CD4-positive, alpha-beta T cell treated with Interleukin-4 for 4 hours (primary cell): ENCODE data around the gene BCAP31.
"Not testable (repeated sequence)": the region's sequence is repeated elsewhere in the genome, so short reads cannot be mapped to it uniquely, and the experiment has no call there.

Experiments used
- DNase-seq: peaks from one replicate; pipeline ENCODE4 v3.0.0-alpha.2; 2020

BCAP31 gene

GRCh38 chrX:153707406-153707805 lies 16.8 kb downstream of the BCAP31 start:
- DNase-seq, result no peak

DNA sequence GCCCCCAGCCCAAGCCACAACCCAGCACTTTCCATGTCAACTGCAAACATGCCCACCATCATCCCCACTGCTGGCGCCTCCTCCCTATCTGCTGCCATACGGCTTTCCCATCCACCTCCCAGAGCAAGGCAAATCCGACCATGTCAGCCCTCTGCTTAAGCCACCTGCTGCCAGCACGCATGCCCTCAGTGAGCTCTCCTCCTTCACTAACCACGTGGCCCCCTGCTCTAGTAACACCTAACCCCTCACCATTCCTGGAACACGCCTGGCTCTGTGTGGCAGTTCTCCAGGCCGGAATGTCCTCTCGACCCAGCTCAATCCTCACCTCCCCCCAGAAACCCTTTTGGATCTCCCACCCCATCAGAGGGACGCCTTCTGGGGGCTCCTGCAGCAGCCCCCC lies 17.4 kb downstream of the BCAP31 start:
- DNase-seq, result no peak

- DNase-seq, result not testable (repeated sequence)
Observed at GRCh38 chrX:153705403-153706060, 18.7 kb downstream of the BCAP31 start.

DNA sequence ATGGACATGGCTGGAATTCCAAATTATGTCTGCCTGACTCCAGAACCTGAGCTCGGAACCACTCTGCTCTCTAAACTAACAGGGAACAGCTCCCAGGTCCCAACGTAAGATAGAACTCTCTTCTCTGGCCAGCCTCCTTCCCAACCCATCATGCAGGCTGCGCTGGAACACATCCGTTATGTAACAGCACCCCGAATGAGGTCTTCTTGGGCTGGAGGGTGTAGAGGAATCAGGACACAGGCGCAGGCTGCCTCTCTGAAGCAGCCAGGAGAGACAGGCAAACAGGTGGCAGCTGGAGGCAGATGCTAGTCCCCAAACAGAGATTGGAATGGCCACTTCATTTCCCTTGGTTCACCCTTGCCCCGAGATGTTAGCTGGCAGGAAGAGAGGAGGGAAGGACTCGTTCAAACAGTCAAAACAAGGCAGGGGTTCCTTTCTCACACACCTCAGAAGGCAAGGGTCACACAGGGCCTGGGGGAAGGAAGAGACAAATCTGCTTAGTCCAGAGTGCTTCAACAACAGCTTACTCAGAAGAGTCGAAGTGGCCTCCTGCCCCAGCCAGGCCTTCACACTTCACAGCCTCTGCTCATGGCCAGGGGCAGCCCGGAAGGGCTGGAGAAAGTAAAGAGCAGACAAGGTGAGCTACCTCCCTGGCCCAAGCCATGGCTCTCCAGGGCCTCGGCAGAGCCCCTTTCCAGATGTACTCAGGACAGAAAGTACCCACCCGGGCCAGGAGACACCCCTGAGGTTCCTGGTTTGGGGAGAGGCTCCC lies 19.4 kb downstream of the BCAP31 start:
- not testable (repeated sequence) for DNase-seq

- DNase-seq, result no peak
Observed at GRCh38 chrX:153704021-153704526, 20.1 kb downstream of the BCAP31 start.

DNA sequence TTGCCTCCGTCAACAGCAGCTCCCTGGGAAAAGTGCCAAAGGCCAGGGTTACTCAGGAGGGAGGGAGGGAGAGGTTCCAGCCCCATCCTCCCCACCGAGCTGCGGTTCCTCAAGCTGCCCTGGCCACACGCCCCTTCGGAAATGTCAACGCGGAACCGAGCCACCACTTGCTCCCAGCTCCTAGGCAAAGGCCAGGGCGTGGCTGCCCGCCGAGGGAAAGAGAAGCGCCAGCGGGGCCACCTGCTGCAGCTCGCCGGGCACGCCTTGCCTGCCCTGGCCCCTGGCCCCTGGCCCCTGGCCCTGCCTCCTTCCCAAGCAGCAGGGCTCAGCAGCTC lies 21.2 kb downstream of the BCAP31 start:
- no peak for DNase-seq

DNA sequence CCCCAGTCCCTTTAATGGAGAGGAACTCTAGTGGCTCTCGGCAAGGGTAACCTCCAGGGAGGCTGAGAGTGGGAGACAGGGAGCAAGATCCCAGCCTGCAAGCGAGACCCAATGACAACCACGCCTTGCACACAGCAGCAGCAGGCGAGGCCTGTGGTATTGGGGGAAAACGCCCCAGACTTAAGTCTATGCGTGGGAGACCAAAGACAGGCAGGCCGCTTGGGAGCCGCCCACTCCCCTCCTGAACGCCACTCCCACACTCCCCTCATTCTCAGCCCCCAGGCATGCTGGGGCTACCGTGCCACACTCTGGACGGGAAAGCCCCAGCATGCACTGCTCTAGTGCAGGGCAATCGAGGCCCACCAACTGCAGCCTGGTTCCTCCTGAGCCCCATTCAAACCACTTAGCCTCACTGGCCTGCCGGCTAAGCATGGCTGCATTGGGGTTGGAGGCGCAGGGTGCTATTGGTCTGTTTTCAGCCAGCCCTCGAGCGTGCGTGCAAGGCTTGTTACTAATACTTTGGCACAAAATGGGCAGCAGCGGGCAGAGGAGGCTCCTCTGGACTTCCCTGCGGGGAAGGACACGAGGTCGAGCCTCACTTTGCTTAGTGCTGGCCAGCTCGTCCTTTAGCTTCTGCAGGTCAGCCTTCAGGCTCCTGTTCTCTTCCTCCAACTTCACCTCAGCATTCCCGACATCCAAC lies 21.7 kb downstream of the BCAP31 start:
- DNase-seq, result no peak

DNA sequence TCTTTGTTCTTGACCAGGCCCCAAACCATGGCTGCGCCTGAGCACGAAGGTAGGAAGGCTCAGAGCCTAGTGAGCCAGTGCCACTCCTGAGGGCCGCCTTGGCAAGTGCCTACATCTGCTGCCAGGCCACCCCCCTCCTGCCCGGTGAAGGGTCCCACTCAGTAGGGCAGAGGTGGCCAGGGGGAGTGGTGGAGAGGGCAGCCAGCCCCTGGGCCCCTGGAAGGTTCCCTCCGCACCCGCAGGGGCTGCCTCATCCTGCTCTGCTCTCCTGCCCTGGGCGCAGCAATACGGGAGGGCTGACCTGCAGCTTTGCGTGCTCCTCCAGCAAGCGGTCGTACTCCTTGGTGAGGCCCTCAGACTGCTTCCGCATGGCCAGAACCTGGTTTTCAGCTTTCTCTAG lies 22.5 kb downstream of the BCAP31 start:
- no peak for DNase-seq

DNA sequence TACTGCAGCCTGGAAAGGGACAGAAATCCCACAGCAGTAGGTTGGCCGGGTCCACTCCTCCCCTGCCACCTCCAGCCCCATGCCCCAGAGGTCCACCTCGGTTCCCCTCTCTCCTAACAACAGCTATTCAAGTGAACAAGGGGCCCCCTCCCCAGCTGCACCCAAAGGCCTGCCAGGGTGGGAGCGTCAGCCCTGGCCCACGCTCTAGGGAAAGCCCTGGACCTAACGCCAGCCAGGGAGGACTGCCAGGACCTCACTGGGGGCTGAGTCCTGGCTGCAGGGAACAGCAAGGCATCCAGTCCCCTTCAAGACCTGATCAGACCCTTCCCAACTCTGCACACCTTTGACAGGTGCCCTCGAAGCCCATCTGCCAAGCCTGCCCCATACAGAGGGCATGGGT lies 23.2 kb downstream of the BCAP31 start:
- no peak for DNase-seq

DNA sequence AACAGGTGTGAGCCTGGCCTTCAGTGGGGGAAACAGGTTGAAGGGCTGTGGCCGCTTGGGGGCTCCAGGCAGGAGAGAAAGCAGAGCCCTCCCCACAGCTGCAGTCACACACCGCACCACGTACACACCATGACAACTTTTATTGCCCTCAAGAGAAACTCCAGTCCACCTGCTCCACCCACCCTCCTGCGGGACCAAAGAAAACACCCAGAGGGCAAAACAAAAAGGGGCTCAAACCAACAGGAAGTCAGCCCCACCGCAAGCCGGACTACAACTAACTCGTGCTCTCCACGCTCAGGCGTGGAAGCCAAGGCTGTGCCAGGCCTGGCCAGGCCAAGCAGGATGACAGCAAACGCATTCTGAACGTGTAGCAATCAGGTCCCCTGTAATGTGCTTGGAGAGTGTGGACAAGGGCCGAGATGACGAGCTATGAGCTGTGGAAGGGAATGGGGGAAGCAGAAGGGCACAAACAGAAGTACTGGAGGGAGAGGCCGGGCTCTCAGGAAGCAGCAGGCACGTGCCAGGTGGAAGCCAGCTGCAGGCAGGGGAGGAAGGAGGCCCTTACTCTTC lies 23.7 kb downstream of the BCAP31 start:
- DNase-seq, result no peak

DNA sequence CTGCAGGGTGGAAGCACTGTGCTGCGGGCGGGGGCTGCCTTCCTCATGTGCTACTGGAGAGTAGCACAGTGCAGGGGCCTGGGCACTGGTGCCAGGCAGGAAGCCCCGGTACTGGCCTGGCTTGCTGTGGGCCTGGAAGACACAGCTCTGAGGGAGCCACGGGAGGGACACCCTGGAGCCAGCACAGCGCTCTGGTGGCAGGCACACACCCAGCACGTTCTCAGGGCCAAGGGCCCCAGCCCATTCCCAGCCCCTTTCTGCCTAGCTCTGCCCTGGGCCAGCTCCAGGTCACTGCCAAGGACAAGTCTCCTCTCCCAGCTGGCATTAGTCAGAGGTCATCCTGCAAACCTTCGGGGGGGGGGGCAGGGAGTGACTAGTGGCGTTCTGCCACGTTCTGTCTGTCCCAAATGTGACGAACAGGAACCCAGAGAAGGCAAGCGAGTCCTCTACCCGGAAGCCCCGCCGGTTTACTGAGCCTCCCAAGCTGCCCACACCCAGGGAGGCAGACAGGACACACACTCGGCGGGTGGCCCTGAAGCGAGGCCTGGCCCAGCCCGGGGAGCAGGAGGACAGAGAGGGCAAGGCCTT lies 24.3 kb downstream of the BCAP31 start:
- DNase-seq, result not testable (repeated sequence)

GRCh38 chrX:153699210-153699783 lies 24.9 kb downstream of the BCAP31 start:
- not testable (repeated sequence) for DNase-seq

DNA sequence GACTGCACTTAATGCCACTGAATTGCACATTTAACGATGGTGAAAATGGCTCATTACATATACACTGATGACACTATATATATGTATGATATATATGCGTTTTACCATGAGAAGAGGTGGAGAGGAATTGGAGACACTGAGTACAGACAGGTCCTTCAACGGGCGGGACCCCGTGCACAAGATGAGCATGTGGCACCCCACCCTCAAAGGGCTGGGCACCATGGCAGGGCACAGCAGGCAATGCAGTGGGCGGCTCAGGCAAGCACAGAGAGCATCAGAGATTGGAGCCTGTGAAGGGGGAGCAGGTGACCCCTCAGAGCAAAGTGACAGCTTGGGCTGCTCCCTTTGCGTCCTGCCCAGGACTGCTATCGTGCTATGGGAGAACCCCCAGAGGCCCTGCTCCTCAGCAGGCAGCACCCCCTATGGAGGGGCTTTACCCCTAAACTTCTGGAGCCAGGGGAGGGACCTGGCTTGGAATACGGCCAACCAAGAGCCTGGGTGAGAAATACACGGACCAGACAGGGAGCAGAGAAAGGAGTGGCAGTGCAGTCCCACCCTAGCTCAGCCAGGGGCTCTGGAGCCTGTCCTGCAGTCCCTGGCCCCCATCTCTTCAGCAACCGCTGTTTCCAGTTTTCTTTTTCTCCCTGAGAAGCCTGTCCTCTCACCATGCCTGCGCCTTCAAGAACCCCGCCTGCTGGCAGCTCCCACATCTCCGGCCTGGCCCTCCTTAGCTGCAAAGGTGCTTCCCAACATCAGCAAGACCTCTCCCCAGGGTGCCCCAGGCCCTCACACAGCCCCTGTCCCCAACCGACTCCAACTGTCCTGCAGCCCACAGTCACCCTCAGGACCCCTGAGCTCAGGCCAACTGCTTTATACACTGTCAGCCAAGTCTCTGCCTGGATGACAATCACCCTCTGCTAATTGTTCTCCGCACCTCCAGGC lies 26.0 kb downstream of the BCAP31 start:
- no peak for DNase-seq

DNA sequence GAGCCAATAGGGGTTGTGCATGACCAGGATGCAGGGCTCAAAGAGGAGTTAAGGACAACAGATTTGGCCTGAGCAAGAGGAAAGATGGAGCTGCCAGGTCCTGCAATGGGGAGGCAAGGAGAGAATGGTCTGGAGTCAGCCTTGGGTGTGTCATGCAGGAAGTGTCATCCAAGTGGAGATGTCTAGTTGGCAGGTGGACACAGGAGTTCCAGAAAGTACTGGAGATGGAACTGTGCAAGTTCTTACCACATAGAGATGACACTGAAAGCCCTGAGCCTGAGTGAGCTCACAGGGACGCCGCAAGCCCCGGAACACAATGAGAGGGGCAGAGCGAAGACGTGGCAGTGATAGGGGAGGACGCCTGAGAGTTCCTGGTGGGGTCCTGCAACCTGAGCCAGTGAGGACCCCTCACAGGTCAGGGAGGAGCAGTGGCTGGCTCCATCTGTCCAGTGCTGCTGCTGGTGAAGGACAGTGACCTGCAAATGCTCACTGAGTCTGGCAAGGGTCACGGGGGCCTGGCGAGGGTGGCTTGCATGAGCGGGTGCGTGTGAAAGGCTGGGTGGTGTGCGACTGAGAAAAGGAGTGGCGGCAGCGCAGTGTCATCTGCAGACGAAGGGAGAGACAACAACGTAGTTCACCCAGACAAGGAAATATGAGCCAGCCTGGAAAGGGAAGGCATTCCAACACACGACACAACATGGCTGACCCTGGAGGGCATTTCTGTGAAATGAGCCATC lies 27.0 kb downstream of the BCAP31 start:
- not testable (repeated sequence) for DNase-seq

- not testable (repeated sequence) for DNase-seq
Observed at GRCh38 chrX:153696538-153696937, 27.6 kb downstream of the BCAP31 start.

GRCh38 chrX:153696100-153696499 lies 28.1 kb downstream of the BCAP31 start:
- DNase-seq, result no peak

DNA sequence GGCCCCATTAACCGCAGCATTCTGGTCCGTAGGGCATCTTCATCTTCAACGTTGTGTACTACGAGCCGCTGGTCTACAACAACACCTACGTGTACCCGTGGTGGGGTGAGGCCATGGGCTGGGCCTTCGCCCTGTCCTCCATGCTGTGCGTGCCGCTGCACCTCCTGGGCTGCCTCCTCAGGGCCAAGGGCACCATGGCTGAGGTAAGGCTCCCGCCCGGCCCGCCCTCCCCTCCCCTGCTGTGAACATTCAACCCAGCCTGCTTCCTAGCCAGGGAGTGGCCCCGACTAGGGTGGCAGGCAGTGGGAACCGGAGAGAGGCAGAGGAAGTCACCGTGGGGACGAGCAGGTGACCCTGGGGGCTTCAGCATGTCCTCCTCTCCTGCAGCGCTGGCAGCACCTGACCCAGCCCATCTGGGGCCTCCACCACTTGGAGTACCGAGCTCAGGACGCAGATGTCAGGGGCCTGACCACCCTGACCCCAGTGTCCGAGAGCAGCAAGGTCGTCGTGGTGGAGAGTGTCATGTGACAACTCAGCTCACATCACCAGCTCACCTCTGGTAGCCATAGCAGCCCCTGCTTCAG lies 29.4 kb downstream of the BCAP31 start:
- no peak for DNase-seq

DNA sequence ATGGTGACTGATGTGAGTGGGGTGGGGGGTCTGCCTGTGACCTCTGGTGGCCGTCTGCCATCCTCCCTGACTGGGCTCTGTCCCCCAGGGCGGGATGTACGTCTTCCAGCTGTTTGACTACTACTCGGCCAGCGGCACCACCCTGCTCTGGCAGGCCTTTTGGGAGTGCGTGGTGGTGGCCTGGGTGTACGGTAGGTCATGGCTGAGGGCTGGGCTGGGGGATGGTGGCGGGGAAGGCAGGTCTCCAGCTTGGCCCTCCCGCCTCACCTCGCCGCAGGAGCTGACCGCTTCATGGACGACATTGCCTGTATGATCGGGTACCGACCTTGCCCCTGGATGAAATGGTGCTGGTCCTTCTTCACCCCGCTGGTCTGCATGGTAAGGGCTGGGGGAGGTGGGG lies 29.9 kb downstream of the BCAP31 start:
- DNase-seq, result not testable (repeated sequence)

- DNase-seq, result no peak
Observed at GRCh38 chrX:153693216-153694086, 30.7 kb downstream of the BCAP31 start.
